HepG2 (cell line): ENCODE results near the gene GRIP1.

Experiments used
- ARHGAP35 ChIP-seq: sonication (generic); formaldehyde crosslinking; IDR thresholded peaks from 2 replicates; pipeline ENCODE4 v1.9.0; 2022; ENCODE audit warnings: mild to moderate bottlenecking, inconsistent platforms, moderate library complexity, missing genetic modification reagents, borderline replicate concordance
- BRD4 ChIP-seq: sonication (generic); formaldehyde crosslinking; IDR thresholded peaks from 2 replicates; pipeline ENCODE4 v1.4.0; 2020; ENCODE audit warnings: missing genetic modification reagents
- CEBPB ChIP-seq: IDR thresholded peaks from 2 replicates; pipeline ENCODE4 v1.6.1; 2011; ENCODE audit warnings: low read depth, low read length, improper control_type of control experiment, borderline replicate concordance
- JDP2 ChIP-seq: sonication (generic); formaldehyde crosslinking; IDR thresholded peaks from 2 replicates; pipeline ENCODE4 v1.8.1; 2022; ENCODE audit warnings: missing genetic modification reagents, borderline replicate concordance
- KDM5A ChIP-seq: fragments of 200-600 bp; sonication (generic); IDR thresholded peaks from 2 replicates; pipeline ENCODE4 v1.7.0; 2018; ENCODE audit warnings: antibody characterized with exemption, mild to moderate bottlenecking, low read length, borderline replicate concordance
- NFE2L1 ChIP-seq: sonication (generic); formaldehyde crosslinking; IDR thresholded peaks from 2 replicates; pipeline ENCODE4 v1.4.0; 2020; ENCODE audit warnings: missing genetic modification reagents, mild to moderate bottlenecking, borderline replicate concordance
- POLR2G ChIP-seq: fragments of 200-400 bp; formaldehyde crosslinking; IDR thresholded peaks from 2 replicates; pipeline ENCODE4 v1.6.1; 2018; ENCODE audit warnings: mild to moderate bottlenecking, low read depth, low read length, moderate library complexity
- RAD51 ChIP-seq: fragments of 450-650 bp; IDR thresholded peaks from 2 replicates; pipeline ENCODE4 v1.6.1; 2016; ENCODE audit warnings: borderline replicate concordance
- SIN3A ChIP-seq: IDR thresholded peaks from 2 replicates; pipeline ENCODE4 v1.6.1; 2011; ENCODE audit warnings: low read depth, mild to moderate bottlenecking, control low read depth, low read length, borderline replicate concordance
- ZNF773 ChIP-seq: sonication (generic); formaldehyde crosslinking; IDR thresholded peaks from 2 replicates; pipeline ENCODE4 v1.4.0; 2020; ENCODE audit warnings: missing genetic modification reagents, borderline replicate concordance
- TF ChIP-seq, protein P1 (sequence below): sonication (generic); formaldehyde crosslinking; IDR thresholded peaks from 2 replicates; pipeline ENCODE4 v1.5.0; 2020; ENCODE audit warnings: mild to moderate bottlenecking, missing genetic modification reagents, moderate library complexity
- TF ChIP-seq, protein P2 (sequence below): sonication (generic); formaldehyde crosslinking; IDR thresholded peaks from 2 replicates; pipeline ENCODE4 v1.5.0; 2020; ENCODE audit warnings: mild to moderate bottlenecking, missing genetic modification reagents

DNA sequence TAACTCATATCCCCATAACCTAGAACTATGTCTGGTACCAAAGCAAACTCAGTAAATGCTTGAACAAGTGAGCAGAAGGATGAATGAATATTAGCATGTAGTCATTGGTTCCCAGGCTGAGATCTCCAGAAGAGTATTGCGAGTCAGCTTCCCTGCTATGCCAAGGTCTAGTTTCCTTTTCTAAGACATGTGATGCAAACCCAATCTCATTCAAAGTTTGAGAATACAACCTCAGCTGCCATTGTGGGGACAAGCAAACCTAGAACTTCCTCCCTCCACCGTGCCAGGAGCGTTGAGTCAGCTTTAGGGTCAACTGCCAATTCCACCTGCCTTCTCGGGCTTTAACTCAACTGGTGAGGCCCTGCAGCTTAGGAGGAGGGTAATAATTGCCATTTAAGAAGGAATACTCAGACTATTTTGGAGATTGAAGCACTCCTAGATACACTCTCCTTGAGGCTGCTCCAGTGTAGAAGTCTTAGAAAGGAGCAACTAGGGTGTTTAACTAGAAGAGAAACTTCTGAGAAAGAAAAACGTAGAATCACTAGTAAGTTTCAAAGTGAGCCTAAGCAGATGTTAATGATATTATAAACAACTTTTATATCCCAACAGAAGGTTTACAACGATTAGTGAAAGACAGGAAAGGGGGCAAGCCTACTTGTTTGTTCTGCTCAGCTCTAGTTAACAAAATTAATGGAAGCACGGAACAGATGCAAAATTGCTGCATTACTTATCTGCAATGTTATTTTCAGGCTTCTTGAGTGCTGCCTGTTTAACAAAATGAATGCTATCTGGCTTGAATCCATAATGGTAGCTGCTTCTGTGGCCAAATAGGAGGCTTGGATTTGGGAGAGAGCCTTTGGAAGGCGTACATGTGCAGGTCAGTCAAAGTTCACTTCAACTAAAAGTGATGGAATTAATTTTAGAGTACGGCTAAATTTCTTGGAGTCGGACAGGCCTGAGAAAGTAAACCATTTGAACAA lies 279.7 kb downstream of the GRIP1 start:
- no peak for TF ChIP-seq RAD51
- no peak for TF ChIP-seq POLR2G
- TF ChIP-seq CEBPB = no peak
- no peak for TF ChIP-seq SIN3A
- TF ChIP-seq, protein P1, sequence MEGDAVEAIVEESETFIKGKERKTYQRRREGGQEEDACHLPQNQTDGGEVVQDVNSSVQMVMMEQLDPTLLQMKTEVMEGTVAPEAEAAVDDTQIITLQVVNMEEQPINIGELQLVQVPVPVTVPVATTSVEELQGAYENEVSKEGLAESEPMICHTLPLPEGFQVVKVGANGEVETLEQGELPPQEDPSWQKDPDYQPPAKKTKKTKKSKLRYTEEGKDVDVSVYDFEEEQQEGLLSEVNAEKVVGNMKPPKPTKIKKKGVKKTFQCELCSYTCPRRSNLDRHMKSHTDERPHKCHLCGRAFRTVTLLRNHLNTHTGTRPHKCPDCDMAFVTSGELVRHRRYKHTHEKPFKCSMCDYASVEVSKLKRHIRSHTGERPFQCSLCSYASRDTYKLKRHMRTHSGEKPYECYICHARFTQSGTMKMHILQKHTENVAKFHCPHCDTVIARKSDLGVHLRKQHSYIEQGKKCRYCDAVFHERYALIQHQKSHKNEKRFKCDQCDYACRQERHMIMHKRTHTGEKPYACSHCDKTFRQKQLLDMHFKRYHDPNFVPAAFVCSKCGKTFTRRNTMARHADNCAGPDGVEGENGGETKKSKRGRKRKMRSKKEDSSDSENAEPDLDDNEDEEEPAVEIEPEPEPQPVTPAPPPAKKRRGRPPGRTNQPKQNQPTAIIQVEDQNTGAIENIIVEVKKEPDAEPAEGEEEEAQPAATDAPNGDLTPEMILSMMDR (CRISPR knock-in tag) = no peak
- no peak for TF ChIP-seq BRD4 (CRISPR knock-in tag)
- TF ChIP-seq, protein P2, sequence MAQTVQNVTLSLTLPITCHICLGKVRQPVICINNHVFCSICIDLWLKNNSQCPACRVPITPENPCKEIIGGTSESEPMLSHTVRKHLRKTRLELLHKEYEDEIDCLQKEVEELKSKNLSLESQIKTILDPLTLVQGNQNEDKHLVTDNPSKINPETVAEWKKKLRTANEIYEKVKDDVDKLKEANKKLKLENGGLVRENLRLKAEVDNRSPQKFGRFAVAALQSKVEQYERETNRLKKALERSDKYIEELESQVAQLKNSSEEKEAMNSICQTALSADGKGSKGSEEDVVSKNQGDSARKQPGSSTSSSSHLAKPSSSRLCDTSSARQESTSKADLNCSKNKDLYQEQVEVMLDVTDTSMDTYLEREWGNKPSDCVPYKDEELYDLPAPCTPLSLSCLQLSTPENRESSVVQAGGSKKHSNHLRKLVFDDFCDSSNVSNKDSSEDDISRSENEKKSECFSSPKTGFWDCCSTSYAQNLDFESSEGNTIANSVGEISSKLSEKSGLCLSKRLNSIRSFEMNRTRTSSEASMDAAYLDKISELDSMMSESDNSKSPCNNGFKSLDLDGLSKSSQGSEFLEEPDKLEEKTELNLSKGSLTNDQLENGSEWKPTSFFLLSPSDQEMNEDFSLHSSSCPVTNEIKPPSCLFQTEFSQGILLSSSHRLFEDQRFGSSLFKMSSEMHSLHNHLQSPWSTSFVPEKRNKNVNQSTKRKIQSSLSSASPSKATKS = no peak
- TF ChIP-seq JDP2 (CRISPR knock-in tag) = no peak
- no peak for TF ChIP-seq ARHGAP35 (CRISPR knock-in tag)
- no peak for TF ChIP-seq KDM5A
- TF ChIP-seq ZNF773 (CRISPR knock-in tag) = no peak
- no peak for TF ChIP-seq NFE2L1
